ENCODE data around the gene PABPC3.

GRCh38 chr13:25068810-25069209 lies 27.1 kb upstream of the PABPC3 start:
- TF ChIP-seq SIN3A (IDR thresholded peaks at IDR 0.05; ENCODE audit: borderline replicate concordance, low read depth, low read length) (no peak), CTCF (IDR thresholded peaks at IDR 0.05) (no peak), ELF1 (IDR thresholded peaks at IDR 0.05) (no peak)
